AG09319 (cell line): ENCODE results near the gene BMAL1.
"Not testable (repeated sequence)": the region's sequence is repeated elsewhere in the genome, so short reads cannot be mapped to it uniquely, and the experiment has no call there.

Experiments
- DNase-seq: peaks from one replicate; pipeline ENCODE4 v3.0.0-alpha.2; 2010; ENCODE audit warnings: low read depth; ENCODE audit errors: extremely low read depth
- CTCF ChIP-seq: IDR thresholded peaks from 2 replicates; pipeline ENCODE4 v1.5.1; 2011; ENCODE audit warnings: low read depth, mild to moderate bottlenecking, inconsistent platforms, low read length, moderate library complexity

Gene BMAL1

GRCh38 chr11:13252438-13252837 lies 25.2 kb upstream of the BMAL1 start:
- no peak for TF ChIP-seq CTCF
- no peak for DNase-seq

GRCh38 chr11:13256216-13256615 lies 21.4 kb upstream of the BMAL1 start:
- no peak for TF ChIP-seq CTCF
- DNase-seq: no peak

GRCh38 chr11:13258061-13258460 lies 19.5 kb upstream of the BMAL1 start:
- DNase-seq: not testable (repeated sequence)

- no peak for TF ChIP-seq CTCF
- no peak for DNase-seq
Observed at GRCh38 chr11:13258855-13259254, 18.7 kb upstream of the BMAL1 start.

- no peak for TF ChIP-seq CTCF
- DNase-seq: no peak
Observed at GRCh38 chr11:13259374-13259773, 18.2 kb upstream of the BMAL1 start.

GRCh38 chr11:13260201-13260962 lies 17.2 kb upstream of the BMAL1 start:
- no peak for TF ChIP-seq CTCF
- no peak for DNase-seq

- DNase-seq: no peak
- TF ChIP-seq CTCF: no peak
Observed at GRCh38 chr11:13260963-13261588, 16.5 kb upstream of the BMAL1 start.
